SK-N-SH (cell line): ENCODE data around the gene EDC4.

Experiments used
- CHD2 ChIP-seq: fragments of 150-350 bp; IDR thresholded peaks from 2 replicates; pipeline ENCODE4 v1.6.1; 2018; ENCODE audit warnings: low read length; ENCODE audit not compliant: partially characterized antibody
- EP300 ChIP-seq, 2 experiments: IDR thresholded peaks; 2 replicates each; pipeline versions ENCODE4 v1.4.0 to v1.6.1; 2012; ENCODE audit warnings: borderline replicate concordance in 1 of 2, low read depth in 1 of 2, low read length in 1 of 2
- EZH2phosphoT487 ChIP-seq: fragments of 200-600 bp; sonication (generic); IDR thresholded peaks from 2 replicates; pipeline ENCODE4 v1.6.1; 2017; ENCODE audit warnings: low read depth, mixed run types, mild to moderate bottlenecking, antibody characterized with exemption, moderate library complexity, borderline replicate concordance
- FOXM1 ChIP-seq: IDR thresholded peaks from 2 replicates; pipeline ENCODE4 v1.4.0; 2012; ENCODE audit warnings: low read depth, mild to moderate bottlenecking
- GABPA ChIP-seq: IDR thresholded peaks from 2 replicates; pipeline ENCODE4 v1.4.0; 2012; ENCODE audit warnings: low read depth, mild to moderate bottlenecking
- JUND ChIP-seq: IDR thresholded peaks from 2 replicates; pipeline ENCODE4 v1.4.0; 2012
- POLR2AphosphoS5 ChIP-seq: IDR thresholded peaks from 2 replicates; pipeline ENCODE4 v1.6.1; 2012; ENCODE audit warnings: low read depth, low read length
- RCOR1 ChIP-seq: fragments of 150-350 bp; IDR thresholded peaks from 2 replicates; pipeline ENCODE4 v1.6.1; 2017; ENCODE audit warnings: antibody characterized with exemption, low read length
- SIN3A ChIP-seq: IDR thresholded peaks from 2 replicates; pipeline ENCODE4 v1.6.1; 2012; ENCODE audit warnings: low read depth, mild to moderate bottlenecking, low read length, moderate library complexity, borderline replicate concordance
- TAF1 ChIP-seq: IDR thresholded peaks from 2 replicates; pipeline ENCODE4 v1.6.1; 2012; ENCODE audit warnings: low read depth, mild to moderate bottlenecking, low read length, moderate library complexity, borderline replicate concordance
- TF ChIP-seq, protein P1 (sequence below): fragments of 200-600 bp; sonication (generic); IDR thresholded peaks from 2 replicates; pipeline ENCODE4 v1.6.1; 2017; ENCODE audit warnings: antibody characterized with exemption, mild to moderate bottlenecking, moderate library complexity
- TF ChIP-seq, protein P2 (sequence below): IDR thresholded peaks from 2 replicates; pipeline ENCODE4 v1.4.0; 2012; ENCODE audit warnings: low read depth

DNA sequence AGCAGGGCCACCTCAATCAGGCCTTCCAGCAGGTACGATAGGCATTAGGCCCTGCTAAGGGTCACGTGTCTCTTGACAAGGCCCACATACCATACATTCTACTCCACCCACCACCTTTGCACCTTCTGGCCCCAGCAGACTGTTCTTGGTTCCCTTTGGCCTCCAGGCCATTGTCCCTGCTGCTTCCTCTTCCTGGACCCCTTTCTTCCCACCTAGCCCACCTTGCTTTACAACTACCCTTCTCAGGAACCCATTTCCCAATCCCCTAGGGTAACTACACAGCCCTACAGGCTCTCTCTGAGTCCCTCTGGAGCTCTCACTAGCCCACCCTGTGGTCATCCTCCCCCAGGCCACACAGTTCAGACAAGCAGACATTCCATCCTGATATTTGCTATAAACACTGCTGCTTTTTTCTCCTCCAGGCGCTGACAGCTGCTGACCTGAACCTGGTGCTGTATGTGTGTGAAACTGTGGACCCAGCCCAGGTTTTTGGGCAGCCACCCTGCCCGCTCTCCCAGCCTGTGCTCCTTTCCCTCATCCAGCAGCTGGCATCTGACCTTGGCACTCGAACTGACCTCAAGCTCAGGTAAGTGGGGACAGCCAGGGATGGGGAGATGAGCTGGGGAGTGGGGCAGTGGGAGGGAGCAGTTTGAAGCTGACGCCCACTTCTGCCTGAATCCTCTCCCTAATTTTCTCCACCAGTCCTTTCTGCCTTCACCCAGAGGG is 10.5 kb downstream of the EDC4 start:
- TF ChIP-seq TAF1 (no peak), CHD2 (no peak), EP300 (IDR thresholded peaks at IDR 0.05; ENCODE audit: borderline replicate concordance in 1 of 2, low read depth in 1 of 2, low read length in 1 of 2) (no peak), SIN3A (no peak), EZH2phosphoT487 (no peak), JUND (no peak), RCOR1 (no peak), POLR2AphosphoS5 (no peak), GABPA (no peak), FOXM1 (no peak)
- TF ChIP-seq, protein P1, sequence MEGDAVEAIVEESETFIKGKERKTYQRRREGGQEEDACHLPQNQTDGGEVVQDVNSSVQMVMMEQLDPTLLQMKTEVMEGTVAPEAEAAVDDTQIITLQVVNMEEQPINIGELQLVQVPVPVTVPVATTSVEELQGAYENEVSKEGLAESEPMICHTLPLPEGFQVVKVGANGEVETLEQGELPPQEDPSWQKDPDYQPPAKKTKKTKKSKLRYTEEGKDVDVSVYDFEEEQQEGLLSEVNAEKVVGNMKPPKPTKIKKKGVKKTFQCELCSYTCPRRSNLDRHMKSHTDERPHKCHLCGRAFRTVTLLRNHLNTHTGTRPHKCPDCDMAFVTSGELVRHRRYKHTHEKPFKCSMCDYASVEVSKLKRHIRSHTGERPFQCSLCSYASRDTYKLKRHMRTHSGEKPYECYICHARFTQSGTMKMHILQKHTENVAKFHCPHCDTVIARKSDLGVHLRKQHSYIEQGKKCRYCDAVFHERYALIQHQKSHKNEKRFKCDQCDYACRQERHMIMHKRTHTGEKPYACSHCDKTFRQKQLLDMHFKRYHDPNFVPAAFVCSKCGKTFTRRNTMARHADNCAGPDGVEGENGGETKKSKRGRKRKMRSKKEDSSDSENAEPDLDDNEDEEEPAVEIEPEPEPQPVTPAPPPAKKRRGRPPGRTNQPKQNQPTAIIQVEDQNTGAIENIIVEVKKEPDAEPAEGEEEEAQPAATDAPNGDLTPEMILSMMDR, result no peak
- TF ChIP-seq, protein P2, sequence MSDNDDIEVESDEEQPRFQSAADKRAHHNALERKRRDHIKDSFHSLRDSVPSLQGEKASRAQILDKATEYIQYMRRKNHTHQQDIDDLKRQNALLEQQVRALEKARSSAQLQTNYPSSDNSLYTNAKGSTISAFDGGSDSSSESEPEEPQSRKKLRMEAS, result no peak
